ENCODE data around the gene RHOBTB1. TPM values are rescaled to one million over a fixed set of nuclear protein-coding genes. Genes with fewer than 3 reads are reported as not detected.

RHOBTB1 gene
- total RNA-seq, 1 experiment from 2014 or later = 2.5 TPM

DNA sequence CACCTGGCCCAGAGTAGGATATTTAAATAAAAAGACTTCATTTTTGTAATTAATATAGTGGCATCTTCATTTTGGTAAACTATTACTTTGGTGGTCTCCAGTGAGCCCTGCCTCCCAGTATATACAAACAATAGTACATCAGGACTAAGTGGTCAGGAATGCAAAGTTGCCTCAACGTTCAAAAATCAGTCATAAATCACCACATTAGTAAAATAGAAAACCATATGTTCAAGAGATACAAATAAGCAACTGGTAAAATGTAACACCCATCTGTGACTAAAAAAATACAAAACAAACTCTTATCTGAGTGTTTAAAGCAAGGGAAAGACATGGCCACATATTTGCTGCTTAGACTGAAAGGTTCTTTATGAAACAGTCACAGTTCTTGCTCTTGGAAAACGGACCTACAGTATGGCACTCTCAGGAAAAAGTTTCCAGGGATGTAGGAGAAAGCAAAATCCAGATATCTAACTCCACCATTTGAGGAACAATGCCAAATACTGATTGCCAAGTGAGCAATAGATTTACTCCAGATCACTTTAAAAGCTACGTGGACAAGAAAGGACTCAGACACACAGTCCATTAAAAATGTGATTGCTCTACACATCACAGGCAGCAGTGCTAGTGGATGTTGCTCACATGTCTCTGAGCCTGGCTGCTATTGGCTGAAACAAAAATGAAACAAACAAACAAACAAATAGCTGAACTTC lies 15.1 kb upstream of the RHOBTB1 start:
- Histone ChIP-seq H3K27ac (ENCODE audit: insufficient read length, low read depth, low read length) (no peak overlapping the region), H3K9ac (ENCODE audit: extremely low read depth, insufficient read length, low read length) (no peak overlapping the region), H2BK20ac (ENCODE audit: low read depth, low read length, poor library complexity, severe bottlenecking) (no peak overlapping the region), H3K27me3 (ENCODE audit: insufficient read depth, low read length) (no peaks in the 10 kb centered on the region), H2AK5ac (ENCODE audit: insufficient read length, low read length) (no peak overlapping the region), H3K79me2 (ENCODE audit: insufficient read depth, low read length) (no peaks in the 10 kb centered on the region), H4K5ac (ENCODE audit: insufficient read length, low read depth, low read length) (no peak overlapping the region), H2AFZ (ENCODE audit: low read length) (no peak overlapping the region), H2BK15ac (ENCODE audit: low read depth, low read length) (no peak overlapping the region), H3K14ac (ENCODE audit: insufficient read depth, low read length) (no peak overlapping the region), H4K20me1 (ENCODE audit: control insufficient read depth, insufficient read depth, insufficient read length) (no peaks in the 10 kb centered on the region), H3K4me1 (ENCODE audit: insufficient read depth, low read length) (peaks cover 2% of the 10 kb centered on the region; the same call in 1 of the 2 replicates), H3K18ac (ENCODE audit: insufficient read length, low read depth, low read length) (no peak overlapping the region), H3K4me2 (ENCODE audit: insufficient read depth, insufficient read length, low read length) (no peak overlapping the region), H2BK120ac (ENCODE audit: low read depth, low read length, poor library complexity, severe bottlenecking) (no peak overlapping the region), H3T11ph (ENCODE audit: low read length) (no peak overlapping the region), H3K56ac (ENCODE audit: insufficient read length, low read depth, low read length) (no peak overlapping the region), H2BK12ac (ENCODE audit: insufficient read length, low read depth, low read length) (no peak overlapping the region), H4K91ac (ENCODE audit: insufficient read length, low read depth, low read length) (no peak overlapping the region), H3K4ac (ENCODE audit: low read depth, low read length) (no peak overlapping the region), H3K23me2 (ENCODE audit: insufficient read length, low read depth, low read length, poor library complexity, severe bottlenecking) (no peaks in the 10 kb centered on the region), H3K79me1 (ENCODE audit: insufficient read depth, low read depth, low read length, poor library complexity, severe bottlenecking) (no peaks in the 10 kb centered on the region), H3K9me3 (ENCODE audit: control insufficient read depth, low read depth, low read length) (no peaks in the 10 kb centered on the region), H3K23ac (ENCODE audit: insufficient read length, low read depth, low read length) (no peak overlapping the region), H2BK5ac (ENCODE audit: insufficient read length, low read length) (no peak overlapping the region), H4K8ac (replicated peaks; ENCODE audit: insufficient read length, low read depth, low read length) (no peak overlapping the region)
- no peak overlapping the region for H3K4me3 Mint-ChIP-seq
- DNase-seq = no peak
- no peaks in the 10 kb centered on the region for H3K9me3 Mint-ChIP-seq
- no peak overlapping the region for H3K27ac Mint-ChIP-seq
- WGBS (ENCODE audit: extremely low coverage, insufficient read length, low lambda C conversion rate) = no CpG with 5 or more reads among the region's 3 CpGs
- peaks cover 10% of the 10 kb centered on the region in 2 experiments for H3K4me1 Mint-ChIP-seq
- TF ChIP-seq, protein P1, sequence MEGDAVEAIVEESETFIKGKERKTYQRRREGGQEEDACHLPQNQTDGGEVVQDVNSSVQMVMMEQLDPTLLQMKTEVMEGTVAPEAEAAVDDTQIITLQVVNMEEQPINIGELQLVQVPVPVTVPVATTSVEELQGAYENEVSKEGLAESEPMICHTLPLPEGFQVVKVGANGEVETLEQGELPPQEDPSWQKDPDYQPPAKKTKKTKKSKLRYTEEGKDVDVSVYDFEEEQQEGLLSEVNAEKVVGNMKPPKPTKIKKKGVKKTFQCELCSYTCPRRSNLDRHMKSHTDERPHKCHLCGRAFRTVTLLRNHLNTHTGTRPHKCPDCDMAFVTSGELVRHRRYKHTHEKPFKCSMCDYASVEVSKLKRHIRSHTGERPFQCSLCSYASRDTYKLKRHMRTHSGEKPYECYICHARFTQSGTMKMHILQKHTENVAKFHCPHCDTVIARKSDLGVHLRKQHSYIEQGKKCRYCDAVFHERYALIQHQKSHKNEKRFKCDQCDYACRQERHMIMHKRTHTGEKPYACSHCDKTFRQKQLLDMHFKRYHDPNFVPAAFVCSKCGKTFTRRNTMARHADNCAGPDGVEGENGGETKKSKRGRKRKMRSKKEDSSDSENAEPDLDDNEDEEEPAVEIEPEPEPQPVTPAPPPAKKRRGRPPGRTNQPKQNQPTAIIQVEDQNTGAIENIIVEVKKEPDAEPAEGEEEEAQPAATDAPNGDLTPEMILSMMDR (conservative IDR thresholded peaks at IDR 0.05) = no peak
- H3K36me3 Mint-ChIP-seq (ENCODE audit: insufficient read depth in 1 of 3, low read depth in 3 of 3) = no peaks in the 10 kb centered on the region
- no peaks in the 10 kb centered on the region for H3K27me3 Mint-ChIP-seq (ENCODE audit: low read depth)

Measured in H9 (cell line).